Rectal smooth muscle tissue (tissue), 1 donor: ENCODE measurements around the gene HELQ.

Experiments
- H3K27ac ChIP-seq: one replicate; pipeline ENCODE4 v1.7.0; 2013; ENCODE audit warnings: low read depth, low read length, inconsistent platforms
- H3K27me3 ChIP-seq: one replicate; pipeline ENCODE4 v1.7.0; 2013; ENCODE audit warnings: low read length; ENCODE audit not compliant: control insufficient read depth, insufficient read depth
- H3K36me3 ChIP-seq: one replicate; pipeline ENCODE4 v1.7.0; 2013; ENCODE audit warnings: low read length; ENCODE audit not compliant: control insufficient read depth, insufficient read depth
- H3K4me1 ChIP-seq: one replicate; pipeline ENCODE4 v1.7.0; 2013; ENCODE audit warnings: low read length; ENCODE audit not compliant: control insufficient read depth, insufficient read depth
- H3K4me3 ChIP-seq: one replicate; pipeline ENCODE4 v1.7.0; 2013; ENCODE audit warnings: low read length
- H3K9ac ChIP-seq: one replicate; pipeline ENCODE4 v1.7.0; 2013; ENCODE audit warnings: low read length

The HELQ gene

DNA sequence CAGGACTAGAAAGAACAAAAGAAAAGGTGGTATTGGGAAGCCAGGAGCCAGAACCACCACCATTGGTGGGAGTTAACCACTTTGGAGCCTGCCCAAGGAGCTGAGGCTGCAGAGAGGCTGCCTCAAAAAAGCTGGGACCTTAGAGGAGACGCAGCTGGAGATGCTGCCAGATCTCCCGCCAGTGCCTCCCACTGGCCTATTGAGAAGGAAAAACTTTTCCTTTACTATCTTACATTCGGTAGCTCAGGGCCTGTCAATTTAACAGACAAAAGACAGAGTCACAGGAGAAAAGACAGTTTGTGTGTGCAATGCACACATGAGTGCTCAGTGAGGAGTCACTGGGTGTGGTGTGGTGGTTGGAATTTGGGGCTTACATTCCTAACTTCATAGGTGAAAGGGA lies 68.6 kb downstream of the HELQ start:
- Histone ChIP-seq H3K4me1 (peaks cover 2% of the 10 kb centered on the region), H3K27me3 (no peaks in the 10 kb centered on the region), H3K9ac (no peak overlapping the region), H3K27ac (no peak overlapping the region), H3K36me3 (no peaks in the 10 kb centered on the region), H3K4me3 (no peak overlapping the region)

DNA sequence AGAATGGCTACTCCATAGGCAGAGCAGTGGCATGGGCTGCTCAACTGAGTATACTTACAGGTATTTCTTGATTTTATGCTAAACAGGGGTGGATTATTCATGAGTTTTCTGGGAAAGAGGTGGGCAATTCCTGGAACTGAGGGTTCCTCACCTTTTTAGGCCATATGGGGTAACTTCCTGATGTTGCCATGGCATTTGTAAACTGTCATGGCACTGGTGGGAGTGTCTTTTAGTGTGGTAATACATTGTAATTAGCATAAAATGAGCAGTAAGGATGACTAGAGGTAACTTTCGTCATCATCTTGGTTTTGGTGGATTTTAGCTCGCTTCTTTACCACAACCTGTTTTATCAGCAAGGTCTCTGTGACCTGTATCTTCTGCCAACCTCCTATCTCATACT lies 72.8 kb downstream of the HELQ start:
- Histone ChIP-seq H3K27me3 (no peaks in the 10 kb centered on the region), H3K27ac (no peak overlapping the region), H3K4me1 (peaks cover 2% of the 10 kb centered on the region), H3K9ac (no peak overlapping the region), H3K36me3 (no peaks in the 10 kb centered on the region), H3K4me3 (no peak overlapping the region)

DNA sequence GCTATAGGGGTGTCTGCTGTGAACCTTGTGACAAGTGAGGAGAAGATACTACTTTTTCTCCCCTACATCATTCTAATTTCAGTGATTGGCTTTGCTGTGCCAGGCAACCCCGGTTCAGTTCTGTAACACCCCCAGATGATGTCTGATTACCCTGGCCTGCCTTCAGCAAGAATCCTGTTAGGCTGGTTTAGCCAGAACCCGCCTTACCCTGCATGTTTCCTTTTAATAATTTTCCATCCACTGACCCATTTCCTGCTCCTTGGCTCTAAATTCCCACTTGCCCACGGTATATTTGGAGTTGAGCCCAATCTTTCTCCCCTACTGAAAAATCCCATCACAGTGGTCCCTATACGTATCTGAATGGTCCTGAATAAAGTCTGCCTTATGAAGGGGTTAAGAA lies 74.5 kb downstream of the HELQ start:
- H3K4me3 ChIP-seq = no peak overlapping the region

DNA sequence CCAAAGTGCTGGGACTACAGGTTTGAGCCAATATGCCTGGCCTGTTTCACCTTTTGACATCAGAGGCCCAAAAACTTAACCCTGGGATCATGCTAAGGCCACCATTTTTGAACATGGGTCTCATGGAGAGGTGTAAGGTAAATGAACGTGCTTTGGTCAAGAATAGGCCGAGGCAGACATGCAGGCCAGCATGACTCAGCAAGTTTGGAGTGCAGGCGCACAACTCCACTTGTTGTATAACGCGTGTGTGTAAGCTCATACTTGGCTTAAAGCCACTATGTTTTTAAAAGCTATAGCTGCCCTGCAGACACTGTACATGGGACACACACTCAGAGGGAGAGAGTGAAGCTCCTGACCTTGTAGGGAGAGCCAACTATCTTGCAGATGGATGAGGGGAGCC lies 77.2 kb downstream of the HELQ start:
- Histone ChIP-seq H3K9ac (no peak overlapping the region), H3K4me1 (no peaks in the 10 kb centered on the region), H3K36me3 (no peaks in the 10 kb centered on the region), H3K4me3 (no peak overlapping the region), H3K27me3 (no peaks in the 10 kb centered on the region), H3K27ac (no peak overlapping the region)

More for the DNA sequence above, 74.5 kb downstream of the HELQ start:
- H3K4me1 ChIP-seq = no peaks in the 10 kb centered on the region
- no peaks in the 10 kb centered on the region for H3K36me3 ChIP-seq
- no peak overlapping the region for H3K27ac ChIP-seq
- H3K27me3 ChIP-seq = no peaks in the 10 kb centered on the region
- H3K9ac ChIP-seq = no peak overlapping the region

DNA sequence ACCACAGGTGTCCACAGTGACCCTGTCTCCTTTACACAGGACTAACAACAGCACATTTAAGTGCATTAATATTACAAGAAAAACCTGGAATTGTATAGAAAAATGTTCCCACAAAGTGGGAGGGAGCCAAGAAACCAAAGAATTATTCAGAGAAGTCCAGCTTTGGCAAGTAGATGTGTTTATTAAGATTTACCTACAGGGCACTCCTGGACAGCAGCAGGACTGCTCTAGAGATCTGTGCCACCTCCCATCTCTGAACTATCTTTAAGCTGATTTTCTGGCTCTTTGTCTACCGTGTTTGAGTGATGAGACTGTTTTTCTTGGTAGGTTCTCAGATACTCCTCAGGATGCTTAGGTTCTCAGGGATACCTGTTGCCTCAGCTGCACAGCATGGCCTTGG lies 82.7 kb downstream of the HELQ start:
- Histone ChIP-seq H3K4me1 (no peaks in the 10 kb centered on the region), H3K9ac (no peak overlapping the region), H3K27me3 (no peaks in the 10 kb centered on the region), H3K4me3 (no peak overlapping the region), H3K36me3 (no peaks in the 10 kb centered on the region), H3K27ac (no peak overlapping the region)

DNA sequence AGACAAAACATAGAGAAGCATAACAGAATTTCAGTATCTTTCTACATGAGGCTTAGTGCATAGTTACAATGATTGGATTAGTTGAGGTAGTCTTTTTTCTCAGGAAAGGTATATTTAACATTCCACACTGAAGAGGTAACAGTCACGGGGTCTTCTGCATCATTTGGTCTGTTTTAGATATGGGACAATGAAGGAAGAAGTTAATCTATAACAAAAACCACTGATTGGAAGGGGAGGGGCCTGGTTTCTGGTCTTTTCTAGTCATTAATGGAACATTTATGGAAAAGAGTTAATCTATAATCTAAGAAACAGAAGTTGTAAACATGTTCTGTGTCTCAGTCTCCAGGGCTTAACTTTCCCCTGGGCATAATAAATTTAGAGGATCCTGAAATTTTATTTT lies 83.7 kb downstream of the HELQ start:
- Histone ChIP-seq H3K4me1 (no peaks in the 10 kb centered on the region), H3K27me3 (no peaks in the 10 kb centered on the region), H3K27ac (no peak overlapping the region), H3K36me3 (no peaks in the 10 kb centered on the region), H3K9ac (no peak overlapping the region), H3K4me3 (no peak overlapping the region)

DNA sequence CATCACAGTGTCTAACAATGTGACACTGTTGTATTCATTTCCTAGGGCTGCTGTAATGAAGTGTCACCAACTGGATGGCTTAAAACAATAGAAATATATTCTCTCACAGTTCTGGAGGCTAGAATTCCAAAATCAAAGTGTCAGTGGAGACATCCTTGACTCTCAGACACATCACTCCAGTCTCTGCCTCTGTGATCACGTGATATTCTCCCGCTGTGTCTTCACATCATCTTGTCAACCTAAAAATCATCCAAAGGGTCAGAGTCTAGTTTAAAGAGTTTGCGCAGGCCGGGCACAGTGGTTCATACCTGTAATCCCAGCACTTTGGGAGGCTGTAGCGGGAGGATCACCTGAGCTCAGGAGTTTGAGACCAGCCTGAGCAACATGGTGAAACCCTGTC lies 84.4 kb downstream of the HELQ start:
- H3K4me3 ChIP-seq = no peak overlapping the region
- no peaks in the 10 kb centered on the region for H3K4me1 ChIP-seq
- no peak overlapping the region for H3K9ac ChIP-seq
- no peaks in the 10 kb centered on the region for H3K27me3 ChIP-seq
- no peak overlapping the region for H3K27ac ChIP-seq
- H3K36me3 ChIP-seq = no peaks in the 10 kb centered on the region

DNA sequence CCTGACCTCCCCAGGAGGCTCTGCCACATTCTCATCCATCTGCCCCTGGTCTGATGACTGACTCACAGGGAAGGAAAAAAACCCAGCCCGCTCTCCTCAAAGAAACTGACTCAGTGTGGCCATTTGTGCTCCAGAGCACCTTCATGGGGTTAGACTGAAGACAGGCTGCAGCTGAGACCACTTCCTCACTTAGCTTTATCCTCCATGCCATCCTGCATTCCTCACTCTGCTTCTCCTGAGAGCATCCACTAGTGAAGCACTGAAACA lies 85.0 kb downstream of the HELQ start:
- no peak overlapping the region for H3K9ac ChIP-seq
- no peak overlapping the region for H3K27ac ChIP-seq
- H3K4me3 ChIP-seq = no peak overlapping the region
- H3K36me3 ChIP-seq = no peaks in the 10 kb centered on the region
- no peaks in the 10 kb centered on the region for H3K27me3 ChIP-seq
- no peaks in the 10 kb centered on the region for H3K4me1 ChIP-seq

DNA sequence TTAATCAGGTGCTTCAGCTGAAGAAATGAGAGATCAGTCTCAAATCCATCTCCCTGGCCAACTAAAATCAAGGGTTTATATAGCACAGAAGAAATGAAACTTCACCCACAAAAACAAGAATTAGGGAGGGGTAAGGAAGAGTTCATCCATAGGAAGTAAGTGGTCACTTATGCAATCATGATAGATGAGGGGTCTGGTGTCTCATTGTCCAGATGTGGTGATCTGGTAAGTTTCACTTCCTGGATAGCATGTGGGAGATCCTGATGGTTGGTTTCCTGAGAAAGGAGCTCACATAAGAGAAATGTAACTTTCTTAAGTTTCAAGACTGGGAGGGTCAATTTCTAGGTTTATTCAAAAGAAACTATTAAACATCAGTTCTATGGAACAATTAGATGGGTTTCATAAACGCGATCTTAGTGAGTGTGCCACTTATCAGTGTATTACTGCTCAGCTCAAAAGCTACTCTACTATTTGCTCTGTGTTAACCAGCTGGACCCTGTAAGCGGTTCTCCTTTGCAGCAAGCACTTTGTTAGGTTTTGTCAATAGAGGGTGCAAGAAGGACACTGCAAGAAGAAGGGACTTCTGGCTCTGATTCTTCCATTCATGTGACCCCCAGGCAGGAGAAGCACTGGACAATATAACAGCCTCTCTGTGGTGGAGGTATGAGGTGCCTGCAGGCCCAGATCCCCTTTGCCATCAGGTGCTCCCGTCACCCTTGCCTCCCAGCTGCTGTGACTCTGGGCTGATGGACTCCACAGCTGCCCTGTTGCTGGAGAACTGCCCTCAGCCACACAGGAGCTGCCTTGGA lies 85.6 kb downstream of the HELQ start:
- Histone ChIP-seq H3K36me3 (no peaks in the 10 kb centered on the region), H3K4me1 (no peaks in the 10 kb centered on the region), H3K4me3 (no peak overlapping the region), H3K27me3 (no peaks in the 10 kb centered on the region), H3K27ac (no peak overlapping the region), H3K9ac (no peak overlapping the region)

DNA sequence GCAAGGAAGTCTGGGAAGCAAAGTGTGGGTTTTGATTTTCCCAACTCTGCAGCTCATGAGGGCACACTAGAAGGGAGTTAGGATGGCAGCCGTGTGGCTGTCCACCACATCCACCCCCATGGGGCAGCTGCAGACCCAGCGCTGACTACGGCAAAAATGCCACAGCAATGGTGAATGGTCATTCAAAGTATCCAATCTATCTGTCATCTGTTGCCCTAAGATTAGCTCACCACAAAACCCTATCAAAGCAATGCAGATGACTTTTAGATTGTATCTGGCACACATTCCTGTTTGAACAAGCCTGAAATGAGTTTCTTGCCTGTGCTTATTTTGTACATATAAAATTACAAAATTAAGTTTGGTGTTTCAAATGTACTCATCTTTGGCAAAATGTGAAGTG lies 91.3 kb downstream of the HELQ start:
- H3K9ac ChIP-seq = no peak overlapping the region
- H3K4me3 ChIP-seq = no peak overlapping the region
- no peak overlapping the region for H3K27ac ChIP-seq
- H3K27me3 ChIP-seq = no peaks in the 10 kb centered on the region
- H3K4me1 ChIP-seq = no peaks in the 10 kb centered on the region
- H3K36me3 ChIP-seq = no peaks in the 10 kb centered on the region

DNA sequence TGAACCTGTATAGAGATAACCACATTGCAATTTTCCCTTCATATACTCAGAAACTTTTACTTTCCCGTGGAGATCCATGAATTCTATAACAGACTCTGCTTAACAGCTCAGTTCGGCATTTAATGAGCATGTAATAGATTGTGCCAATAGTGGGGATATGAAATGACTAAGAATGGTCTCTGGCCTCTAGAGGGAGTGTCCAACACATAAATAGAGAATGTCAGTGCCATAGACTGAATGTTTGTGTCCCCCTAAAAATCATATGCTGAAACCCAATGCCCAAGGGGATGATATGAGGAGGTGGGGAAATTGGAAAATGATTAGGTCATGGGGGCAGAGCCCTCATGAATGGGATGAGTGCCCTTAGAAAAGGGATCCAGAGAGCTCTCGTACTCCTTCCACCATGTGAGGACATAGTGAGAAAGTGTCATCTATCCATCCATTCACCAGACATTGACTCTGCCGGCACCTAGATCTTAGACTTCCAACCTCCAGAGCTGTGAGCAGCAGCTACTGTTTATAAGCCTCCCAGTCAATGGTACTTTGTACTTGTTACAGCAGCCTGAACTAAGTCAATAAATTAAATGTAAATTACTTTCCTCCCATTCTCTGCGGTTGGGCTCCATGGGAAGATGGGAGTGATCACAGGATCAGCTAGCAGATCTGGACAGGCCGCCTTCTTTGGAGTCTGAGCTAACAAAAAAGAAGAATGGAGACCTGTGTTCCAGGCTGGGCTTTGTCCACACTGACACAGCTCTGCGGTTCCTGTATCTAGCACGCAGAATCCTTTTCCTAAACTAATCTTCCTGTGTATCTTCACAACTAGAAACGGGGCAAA lies 92.9 kb downstream of the HELQ start:
- no peaks in the 10 kb centered on the region for H3K36me3 ChIP-seq
- no peak overlapping the region for H3K9ac ChIP-seq
- no peak overlapping the region for H3K4me3 ChIP-seq
- no peaks in the 10 kb centered on the region for H3K27me3 ChIP-seq
- H3K27ac ChIP-seq = no peak overlapping the region
- H3K4me1 ChIP-seq = no peaks in the 10 kb centered on the region

DNA sequence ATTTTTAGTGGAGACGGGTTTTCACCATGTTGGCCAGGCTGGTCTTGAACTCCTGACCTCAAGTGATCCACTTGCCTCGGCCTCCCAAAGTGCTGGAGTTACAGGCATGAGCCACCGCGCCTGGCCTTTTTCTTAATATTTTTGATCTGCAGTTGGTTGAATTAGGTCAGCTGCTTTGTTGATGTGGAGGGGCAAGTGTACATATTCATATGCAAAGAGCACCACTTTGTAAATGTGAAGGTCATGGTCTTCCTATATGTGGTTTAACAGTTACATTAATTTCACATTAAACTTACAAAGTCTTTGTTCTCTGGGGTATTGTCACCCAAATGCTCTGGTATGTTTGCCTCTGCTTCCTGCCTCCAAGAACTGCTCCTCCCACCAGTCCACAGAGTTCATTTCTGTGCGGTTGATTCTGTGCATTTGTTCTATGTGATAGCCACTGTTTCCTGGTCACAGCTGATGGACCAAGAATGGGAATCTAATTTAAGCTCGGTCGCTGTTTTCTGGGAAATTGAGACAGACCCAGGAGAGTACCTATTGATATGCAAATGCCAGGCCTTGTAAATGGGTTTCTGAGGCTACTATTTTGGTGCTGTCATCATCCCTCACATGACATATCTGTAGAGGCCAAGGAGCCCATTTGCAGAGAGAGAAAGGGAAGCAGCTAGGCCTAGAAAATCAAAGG lies 94.1 kb downstream of the HELQ start:
- no peaks in the 10 kb centered on the region for H3K27me3 ChIP-seq
- H3K9ac ChIP-seq = no peak overlapping the region
- H3K27ac ChIP-seq = no peak overlapping the region
- H3K4me3 ChIP-seq = no peak overlapping the region
- H3K36me3 ChIP-seq = no peaks in the 10 kb centered on the region
- no peaks in the 10 kb centered on the region for H3K4me1 ChIP-seq
